Stimulated activated naive CD8-positive, alpha-beta T cell treated with anti-CD3 and anti-CD28 coated beads, Interleukin-15, Interleukin-2, amounts not matched to agents 100 ng/mL and 50 ng/mL, for 24 hours (primary cell): Measurements from ENCODE around the gene DRG1.
"Not testable (repeated sequence)": the region's sequence is repeated elsewhere in the genome, so short reads cannot be mapped to it uniquely, and the experiment has no call there.

Source experiments
- H3K27ac Mint-ChIP-seq: one replicate; pipeline ENCODE4 v1.8.0; 2021; ENCODE audit warnings: mild to moderate bottlenecking, mixed read lengths
- H3K27me3 Mint-ChIP-seq: one replicate; pipeline ENCODE4 v1.8.0; 2021; ENCODE audit warnings: mixed read lengths
- H3K36me3 Mint-ChIP-seq: one replicate; pipeline ENCODE4 v1.8.0; 2021; ENCODE audit warnings: low read depth, mixed read lengths
- H3K4me1 Mint-ChIP-seq: one replicate; pipeline ENCODE4 v1.8.0; 2021; ENCODE audit warnings: low read depth, mixed read lengths
- H3K4me3 Mint-ChIP-seq: one replicate; pipeline ENCODE4 v1.8.0; 2021; ENCODE audit warnings: mild to moderate bottlenecking, mixed read lengths
- H3K9me3 Mint-ChIP-seq: one replicate; pipeline ENCODE4 v1.8.0; 2021; ENCODE audit warnings: mixed read lengths

DRG1 gene

DNA sequence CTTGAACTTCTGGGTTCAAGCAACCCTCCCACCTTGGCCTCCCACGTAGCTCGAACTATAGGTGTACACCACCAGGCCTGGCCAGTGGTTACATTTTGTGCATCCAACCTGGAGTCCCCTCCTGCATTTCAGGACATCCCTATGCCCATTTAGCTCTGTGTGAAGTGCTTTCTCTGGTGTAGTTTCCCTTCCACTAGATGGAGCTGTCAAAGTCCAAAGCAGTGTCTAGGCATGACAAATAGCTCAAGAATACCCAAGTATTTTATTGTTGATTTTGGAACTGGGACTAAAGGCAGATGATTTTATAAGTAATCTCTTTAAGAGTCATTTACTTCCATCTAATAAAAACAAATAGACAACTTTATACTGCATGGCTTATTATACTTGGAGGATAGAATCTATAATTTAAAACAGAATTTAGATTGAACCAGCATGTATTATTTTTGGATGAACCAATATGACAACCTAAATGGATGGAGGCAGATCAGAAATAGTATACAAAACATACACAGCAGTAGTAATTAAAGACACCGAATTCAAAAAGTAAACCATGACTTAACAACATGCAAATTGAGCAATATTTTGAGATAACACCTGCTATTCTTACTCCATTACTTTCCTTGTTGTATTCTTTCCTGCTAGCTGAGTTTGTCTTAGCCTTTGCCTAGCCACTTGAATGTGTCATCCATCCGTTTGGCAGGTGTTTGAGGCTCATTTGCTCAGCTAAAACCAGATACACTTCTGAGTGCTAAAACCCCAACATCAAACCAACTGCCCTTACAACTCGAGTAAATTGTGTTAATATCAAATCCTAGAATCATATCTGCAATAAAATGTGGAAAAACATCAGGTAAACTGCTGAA lies 52.5 kb downstream of the DRG1 start:
- Mint-ChIP-seq H3K27me3 (no peaks in the 10 kb centered on the region), H3K9me3 (no peaks in the 10 kb centered on the region), H3K4me1 (no peaks in the 10 kb centered on the region), H3K27ac (no peak overlapping the region), H3K4me3 (no peak overlapping the region), H3K36me3 (peaks cover 70% of the 10 kb centered on the region)

DNA sequence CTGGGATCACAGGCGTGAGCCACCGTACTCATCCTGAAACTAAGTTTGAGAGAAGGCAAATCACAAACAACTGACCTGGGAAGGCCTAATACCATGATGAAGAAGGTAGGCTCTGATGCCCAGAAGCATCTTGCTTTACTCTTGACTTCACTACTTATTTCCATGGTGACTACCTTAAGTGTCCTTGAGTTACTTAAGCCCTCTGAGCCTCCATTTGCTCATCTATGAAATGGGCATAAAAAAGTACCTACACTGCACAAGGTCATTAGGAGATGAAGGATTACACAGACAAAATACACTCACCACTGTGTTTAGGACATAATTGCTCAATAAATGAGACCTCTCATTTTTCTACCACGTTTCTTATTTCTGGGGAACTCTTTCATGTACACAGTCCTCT lies 62.3 kb downstream of the DRG1 start:
- H3K9me3 Mint-ChIP-seq, result no peaks in the 10 kb centered on the region
- H3K27ac Mint-ChIP-seq, result no peak overlapping the region
- no peaks in the 10 kb centered on the region for H3K4me1 Mint-ChIP-seq
- no peak overlapping the region for H3K4me3 Mint-ChIP-seq
- peaks cover 79% of the 10 kb centered on the region for H3K36me3 Mint-ChIP-seq
- H3K27me3 Mint-ChIP-seq, result no peaks in the 10 kb centered on the region

DNA sequence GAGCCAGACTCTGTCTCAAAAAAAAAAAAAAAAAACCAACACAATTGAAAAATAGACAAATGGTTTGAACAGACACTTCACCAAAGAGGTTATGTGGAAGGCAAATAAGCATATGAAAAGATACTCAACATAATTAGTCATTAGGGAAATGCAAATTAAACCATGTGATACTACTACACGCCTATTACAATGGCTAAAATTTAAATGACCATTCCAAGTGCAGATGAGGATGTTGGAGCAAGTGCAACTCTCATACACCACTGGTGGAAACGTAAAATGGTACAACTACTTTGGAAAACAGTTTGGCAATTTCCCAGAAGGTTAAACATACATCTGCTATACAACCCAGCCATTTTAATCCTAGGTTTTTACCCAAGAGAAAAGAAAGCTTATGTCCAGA lies 65.9 kb downstream of the DRG1 start:
- no peaks in the 10 kb centered on the region for H3K27me3 Mint-ChIP-seq
- H3K27ac Mint-ChIP-seq, result no peak overlapping the region
- H3K4me3 Mint-ChIP-seq, result no peak overlapping the region

GRCh38 chr22:31474743-31475142 lies 75.3 kb downstream of the DRG1 start:
- H3K36me3 Mint-ChIP-seq, result peaks cover 66% of the 10 kb centered on the region
- no peak overlapping the region for H3K4me3 Mint-ChIP-seq
- H3K9me3 Mint-ChIP-seq, result no peaks in the 10 kb centered on the region
- H3K27me3 Mint-ChIP-seq, result no peaks in the 10 kb centered on the region
- H3K27ac Mint-ChIP-seq, result no peak overlapping the region
- peaks cover 19% of the 10 kb centered on the region for H3K4me1 Mint-ChIP-seq

More for the DNA sequence above, 65.9 kb downstream of the DRG1 start:
- peaks cover 77% of the 10 kb centered on the region for H3K36me3 Mint-ChIP-seq
- no peaks in the 10 kb centered on the region for H3K4me1 Mint-ChIP-seq
- no peaks in the 10 kb centered on the region for H3K9me3 Mint-ChIP-seq

- no peak overlapping the region for H3K4me3 Mint-ChIP-seq
- H3K4me1 Mint-ChIP-seq, result peaks cover 19% of the 10 kb centered on the region
- H3K9me3 Mint-ChIP-seq, result no peaks in the 10 kb centered on the region
- H3K27ac Mint-ChIP-seq, result no peak overlapping the region
- H3K36me3 Mint-ChIP-seq, result peaks cover 75% of the 10 kb centered on the region
- H3K27me3 Mint-ChIP-seq, result no peaks in the 10 kb centered on the region
Measured at GRCh38 chr22:31475800-31476199, 76.4 kb downstream of the DRG1 start.

DNA sequence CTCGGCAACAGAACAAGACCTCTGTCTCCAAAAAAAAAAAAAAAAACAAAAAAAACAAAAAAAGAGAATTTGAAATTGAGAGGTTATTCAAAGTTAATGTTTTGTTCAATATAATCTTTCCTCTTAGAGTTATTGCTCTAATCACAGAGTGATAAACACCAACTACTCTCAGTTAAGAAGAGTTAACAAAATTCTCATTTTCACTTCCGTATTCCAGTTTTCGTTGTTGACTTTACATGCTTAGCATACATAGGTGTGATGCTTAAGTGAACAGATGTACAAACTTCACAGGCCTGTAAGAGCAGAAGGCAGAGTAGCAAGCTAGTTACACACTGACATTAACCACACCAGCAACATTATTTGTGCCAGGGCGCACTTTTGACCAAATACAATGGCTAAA lies 77.9 kb downstream of the DRG1 start:
- peaks cover 19% of the 10 kb centered on the region for H3K4me1 Mint-ChIP-seq
- no peaks in the 10 kb centered on the region for H3K9me3 Mint-ChIP-seq
- no peaks in the 10 kb centered on the region for H3K27me3 Mint-ChIP-seq
- no peak overlapping the region for H3K4me3 Mint-ChIP-seq
- H3K36me3 Mint-ChIP-seq, result peaks cover 78% of the 10 kb centered on the region
- H3K27ac Mint-ChIP-seq, result peak overlapping the region; percentile 38

- Mint-ChIP-seq H3K9me3 (no peaks in the 10 kb centered on the region), H3K27me3 (no peaks in the 10 kb centered on the region), H3K4me1 (peaks cover 35% of the 10 kb centered on the region), H3K27ac (no peak overlapping the region), H3K4me3 (no peak overlapping the region), H3K36me3 (peaks cover 82% of the 10 kb centered on the region)
Measured at GRCh38 chr22:31481129-31481528, 81.7 kb downstream of the DRG1 start.

DNA sequence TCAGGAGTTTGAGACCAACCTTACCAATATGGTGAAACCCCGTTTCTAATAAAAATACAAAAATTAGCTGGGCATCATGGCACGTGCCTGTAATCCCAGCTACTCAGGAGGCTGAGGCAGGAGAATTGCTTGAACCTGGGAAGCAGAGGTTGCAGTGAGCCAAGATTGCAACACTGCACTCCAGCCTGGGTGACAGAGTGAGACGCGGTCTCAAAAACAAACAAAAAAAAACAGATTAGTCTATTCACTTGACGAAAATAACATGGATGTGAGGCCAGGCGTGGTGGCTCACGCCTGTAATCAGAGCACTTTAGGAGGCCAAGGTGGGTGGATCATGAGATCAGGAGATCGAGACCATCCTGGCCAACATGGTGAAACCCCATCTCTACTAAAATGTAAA lies 83.1 kb downstream of the DRG1 start:
- Mint-ChIP-seq H3K36me3 (peaks cover 86% of the 10 kb centered on the region), H3K4me1 (peaks cover 40% of the 10 kb centered on the region)
- not testable (repeated sequence) for H3K27ac Mint-ChIP-seq, H3K4me3 Mint-ChIP-seq, H3K27me3 Mint-ChIP-seq, H3K9me3 Mint-ChIP-seq
